ENCODE results near the gene D2HGDH. TPM values are rescaled to one million over a fixed set of nuclear protein-coding genes. Genes with fewer than 3 reads are reported as not detected.

D2HGDH gene
- total RNA-seq, 4 donors from 2014 or later = 12.5 to 21.8 (median 13.3) TPM

- ATAC-seq = no peak
- 94 to 95% methylated on average over 5 of the region's 5 CpGs for WGBS, 2 donors (ENCODE audit: low coverage in 1 of 2)
- Histone ChIP-seq H3K4me1 (no peaks in the 10 kb centered on the region), H3K4me3 (no peak overlapping the region), H3K36me3 (no peaks in the 10 kb centered on the region), H3K27ac (no peak overlapping the region), H3K27me3 (peaks cover 22% of the 10 kb centered on the region), H3K9me3 (no peaks in the 10 kb centered on the region)
- TF ChIP-seq POLR2A (IDR thresholded peaks at IDR 0.05) (no peak), POLR2AphosphoS5 (IDR thresholded peaks at IDR 0.05) (no peak), EP300 (IDR thresholded peaks at IDR 0.05) (no peak), CTCF (IDR thresholded peaks at IDR 0.05) (no peak)
Measured at GRCh38 chr2:241793385-241793784, 59.0 kb downstream of the D2HGDH start.

GRCh38 chr2:241794250-241794823 lies 59.9 kb downstream of the D2HGDH start:
- WGBS, 2 donors (ENCODE audit: low coverage in 1 of 2) = 74% methylated on average over 2 of the region's 10 CpGs; no CpG with 5 or more reads in 1 of the 2 donors
- H3K36me3 ChIP-seq = no peaks in the 10 kb centered on the region

GRCh38 chr2:241795021-241795999 lies 60.9 kb downstream of the D2HGDH start:
- Histone ChIP-seq H3K4me1 (no peaks in the 10 kb centered on the region), H3K27ac (no peak overlapping the region), H3K27me3 (peaks cover 34% of the 10 kb centered on the region), H3K9me3 (no peaks in the 10 kb centered on the region), H3K36me3 (no peaks in the 10 kb centered on the region), H3K4me3 (no peak overlapping the region)
- TF ChIP-seq POLR2AphosphoS5 (IDR thresholded peaks at IDR 0.05) = no peak
- no peak for TF ChIP-seq EP300 (IDR thresholded peaks at IDR 0.05)
- TF ChIP-seq POLR2A (IDR thresholded peaks at IDR 0.05) = no peak
- TF ChIP-seq CTCF (IDR thresholded peaks at IDR 0.05) = no peak
- WGBS, 2 donors (ENCODE audit: low coverage in 1 of 2) = 81% methylated on average over 12 to 14 of the region's 31 CpGs
- ATAC-seq = no peak

More at GRCh38 chr2:241794250-241794823, 59.9 kb downstream of the D2HGDH start:
- H3K4me1 ChIP-seq = no peaks in the 10 kb centered on the region
- no peak overlapping the region for H3K27ac ChIP-seq
- no peak overlapping the region for H3K4me3 ChIP-seq
- no peaks in the 10 kb centered on the region for H3K9me3 ChIP-seq
- TF ChIP-seq POLR2AphosphoS5 (IDR thresholded peaks at IDR 0.05) = no peak
- TF ChIP-seq POLR2A (IDR thresholded peaks at IDR 0.05) = no peak
- TF ChIP-seq EP300 (IDR thresholded peaks at IDR 0.05) = no peak
- TF ChIP-seq CTCF (IDR thresholded peaks at IDR 0.05) = no peak
- H3K27me3 ChIP-seq = peaks cover 27% of the 10 kb centered on the region
- no peak for ATAC-seq

GRCh38 chr2:241796209-241796608 lies 61.8 kb downstream of the D2HGDH start:
- ATAC-seq = no peak
- WGBS, 2 donors (ENCODE audit: low coverage in 1 of 2) = 60% methylated on average over 1 of the region's 13 CpGs; no CpG with 5 or more reads in 1 of the 2 donors

More at GRCh38 chr2:241796209-241796608, 61.8 kb downstream of the D2HGDH start:
- no peaks in the 10 kb centered on the region for H3K36me3 ChIP-seq
- H3K4me1 ChIP-seq = no peaks in the 10 kb centered on the region
- H3K27ac ChIP-seq = no peak overlapping the region
- H3K4me3 ChIP-seq = no peak overlapping the region
- TF ChIP-seq POLR2A (IDR thresholded peaks at IDR 0.05) (no peak), EP300 (IDR thresholded peaks at IDR 0.05) (no peak), POLR2AphosphoS5 (IDR thresholded peaks at IDR 0.05) (no peak), CTCF (IDR thresholded peaks at IDR 0.05) (no peak)
- H3K27me3 ChIP-seq = peaks cover 43% of the 10 kb centered on the region
- no peaks in the 10 kb centered on the region for H3K9me3 ChIP-seq
